AG09319 (cell line): Measurements from ENCODE around the gene PGLYRP1.
A peak's percentile ranks its signal among the peaks of the same experiment; 100 is the strongest.

Experiments
- DNase-seq: peaks from one replicate; pipeline ENCODE4 v3.0.0-alpha.2; 2010; ENCODE audit warnings: low read depth; ENCODE audit errors: extremely low read depth
- TF ChIP-seq, protein P1 (sequence below): IDR thresholded peaks from 2 replicates; pipeline ENCODE4 v1.5.1; 2011; ENCODE audit warnings: low read depth, mild to moderate bottlenecking, inconsistent platforms, low read length, moderate library complexity

The PGLYRP1 gene

DNA sequence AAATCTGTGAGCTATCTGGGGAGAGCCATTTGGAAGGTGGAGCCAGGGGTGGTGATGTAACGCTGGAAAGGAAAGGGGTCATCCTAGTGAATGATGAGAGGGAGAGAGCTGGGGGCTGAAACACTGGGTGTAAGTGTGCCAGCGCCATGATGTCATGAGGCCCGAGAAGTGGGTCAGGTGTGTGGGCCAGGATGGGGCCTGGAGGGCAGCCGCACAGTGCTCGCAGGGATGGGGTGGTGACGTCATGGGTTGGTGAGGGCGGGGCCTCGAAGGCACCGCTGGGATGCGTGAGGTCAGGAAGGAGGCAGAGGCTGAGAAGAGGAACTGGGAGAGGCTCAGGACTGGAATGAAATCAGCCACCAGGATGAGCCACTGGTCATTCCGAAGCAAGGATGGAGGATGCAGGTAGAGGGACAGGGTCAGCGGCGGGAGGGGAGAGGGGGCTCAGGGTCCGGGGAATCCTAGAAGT, 23.2 kb downstream of the PGLYRP1 start:
- no peak for DNase-seq
- TF ChIP-seq, protein P1, sequence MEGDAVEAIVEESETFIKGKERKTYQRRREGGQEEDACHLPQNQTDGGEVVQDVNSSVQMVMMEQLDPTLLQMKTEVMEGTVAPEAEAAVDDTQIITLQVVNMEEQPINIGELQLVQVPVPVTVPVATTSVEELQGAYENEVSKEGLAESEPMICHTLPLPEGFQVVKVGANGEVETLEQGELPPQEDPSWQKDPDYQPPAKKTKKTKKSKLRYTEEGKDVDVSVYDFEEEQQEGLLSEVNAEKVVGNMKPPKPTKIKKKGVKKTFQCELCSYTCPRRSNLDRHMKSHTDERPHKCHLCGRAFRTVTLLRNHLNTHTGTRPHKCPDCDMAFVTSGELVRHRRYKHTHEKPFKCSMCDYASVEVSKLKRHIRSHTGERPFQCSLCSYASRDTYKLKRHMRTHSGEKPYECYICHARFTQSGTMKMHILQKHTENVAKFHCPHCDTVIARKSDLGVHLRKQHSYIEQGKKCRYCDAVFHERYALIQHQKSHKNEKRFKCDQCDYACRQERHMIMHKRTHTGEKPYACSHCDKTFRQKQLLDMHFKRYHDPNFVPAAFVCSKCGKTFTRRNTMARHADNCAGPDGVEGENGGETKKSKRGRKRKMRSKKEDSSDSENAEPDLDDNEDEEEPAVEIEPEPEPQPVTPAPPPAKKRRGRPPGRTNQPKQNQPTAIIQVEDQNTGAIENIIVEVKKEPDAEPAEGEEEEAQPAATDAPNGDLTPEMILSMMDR, result no peak

DNA sequence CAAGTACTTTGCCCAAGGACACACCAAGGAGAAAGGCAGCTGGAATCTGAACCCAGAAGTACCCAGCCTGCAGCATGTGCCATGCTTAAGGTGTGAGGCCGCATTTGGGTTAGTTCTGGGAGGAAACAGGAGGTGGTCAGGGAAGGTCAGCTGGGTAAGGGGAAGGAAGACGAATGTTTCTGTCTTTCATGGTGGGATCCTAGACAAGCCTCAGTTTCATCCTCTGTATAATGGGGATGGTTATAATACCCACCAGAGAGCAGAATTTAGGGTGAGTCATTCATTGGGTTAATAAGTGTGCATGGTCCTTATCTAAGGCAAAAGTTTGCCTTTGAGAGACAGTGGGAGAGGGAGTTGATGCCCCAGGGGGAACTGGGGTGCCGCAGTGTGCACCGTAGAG, 24.0 kb downstream of the PGLYRP1 start:
- TF ChIP-seq, protein P1, result no peak
- DNase-seq, result no peak

DNA sequence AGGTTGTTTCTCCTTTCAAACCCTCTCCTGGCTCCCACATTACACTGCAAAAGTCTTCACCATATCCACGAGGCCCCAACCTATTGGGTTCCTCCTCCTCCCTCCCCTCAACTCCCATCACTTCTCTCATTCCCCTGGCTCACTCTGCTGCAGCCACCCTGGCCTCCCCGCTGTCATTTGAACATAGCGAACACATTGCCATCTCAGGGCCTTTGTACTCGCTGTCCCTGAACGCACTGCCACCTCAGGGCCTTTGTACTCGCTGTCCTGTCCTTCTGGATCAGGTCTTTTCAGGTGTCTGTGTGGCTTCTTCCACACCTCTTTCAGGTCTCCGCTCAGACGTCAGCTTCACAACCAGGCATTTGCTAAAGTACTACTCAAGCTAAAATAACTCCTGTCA, 25.9 kb downstream of the PGLYRP1 start:
- no peak for DNase-seq
- TF ChIP-seq, protein P1, result no peak

DNA sequence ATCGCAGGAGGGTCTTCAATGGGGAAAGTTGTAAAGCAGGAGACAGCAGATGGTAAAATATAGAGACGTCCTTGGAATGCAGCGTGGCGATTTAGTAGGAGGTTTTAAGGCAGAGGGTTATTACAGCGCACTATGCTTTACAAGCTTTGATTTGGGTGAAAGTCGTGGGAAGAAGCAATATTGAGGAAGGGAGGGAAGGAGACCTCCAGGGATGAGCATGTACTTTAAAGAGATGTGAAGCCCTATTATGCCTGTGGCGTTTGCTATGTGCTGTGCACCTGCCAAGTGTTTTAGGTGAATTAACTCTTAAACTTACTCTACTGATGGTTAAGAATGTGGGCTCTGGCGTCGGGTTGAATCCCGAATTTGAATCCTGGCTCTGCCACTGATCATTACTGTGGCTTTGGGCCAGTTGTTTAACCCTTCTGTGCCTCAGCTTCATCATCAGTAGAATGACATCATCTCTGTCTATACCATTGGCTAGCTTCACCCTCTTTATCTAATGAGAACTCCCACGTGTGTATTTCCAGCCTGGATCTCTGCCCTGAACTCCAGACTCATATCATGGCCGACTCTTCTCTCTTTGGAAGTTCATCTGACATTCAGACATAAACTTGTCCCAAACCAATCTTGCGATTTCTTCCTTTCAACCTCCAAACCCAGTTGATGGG, 27.0 kb downstream of the PGLYRP1 start:
- TF ChIP-seq, protein P1, result no peak
- DNase-seq, result no peak

DNA sequence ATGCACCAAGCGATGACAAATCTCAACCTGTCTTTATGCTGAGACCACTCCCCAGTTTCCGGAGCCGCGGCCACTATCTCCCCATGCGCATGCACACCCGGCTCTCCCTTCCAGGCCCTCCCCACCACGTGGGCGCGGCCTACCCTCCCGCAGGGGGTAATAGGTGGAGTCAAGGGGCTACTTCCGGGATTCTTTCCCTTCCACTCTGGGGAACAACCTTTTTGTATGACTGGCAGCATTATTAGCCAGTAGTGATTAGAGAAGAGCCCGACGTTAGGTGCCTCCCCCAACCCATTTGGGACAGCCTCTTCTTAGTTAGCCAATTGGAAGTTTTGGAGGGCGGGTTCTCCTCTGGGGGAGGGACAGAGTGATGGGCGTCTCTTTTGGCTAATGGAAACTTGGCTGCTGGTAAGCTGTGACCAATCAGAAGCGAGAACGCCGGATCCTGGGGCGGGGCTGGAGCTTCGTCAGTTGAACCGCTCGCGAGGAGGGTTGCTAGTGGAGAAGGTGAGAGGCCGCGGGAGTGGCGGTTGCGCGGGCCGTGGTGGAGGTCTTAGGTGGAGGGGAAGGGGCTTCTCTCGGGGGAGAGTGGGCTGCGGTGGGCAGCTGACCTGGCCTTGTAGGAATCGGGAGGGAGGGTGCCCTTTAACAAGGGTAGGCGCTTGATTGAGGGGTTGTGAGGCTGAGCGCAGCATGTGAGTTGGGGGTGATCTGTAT, 27.7 kb downstream of the PGLYRP1 start, which contains the start of gene CCDC61:
CCDC61 (plus strand) TSS at position 470 of the 717 bp plus-strand sequence. CDS start 7,552 bp downstream, outside the sequence.
- TF ChIP-seq, protein P1, result no peak
- peak; percentile 99 for DNase-seq

DNA sequence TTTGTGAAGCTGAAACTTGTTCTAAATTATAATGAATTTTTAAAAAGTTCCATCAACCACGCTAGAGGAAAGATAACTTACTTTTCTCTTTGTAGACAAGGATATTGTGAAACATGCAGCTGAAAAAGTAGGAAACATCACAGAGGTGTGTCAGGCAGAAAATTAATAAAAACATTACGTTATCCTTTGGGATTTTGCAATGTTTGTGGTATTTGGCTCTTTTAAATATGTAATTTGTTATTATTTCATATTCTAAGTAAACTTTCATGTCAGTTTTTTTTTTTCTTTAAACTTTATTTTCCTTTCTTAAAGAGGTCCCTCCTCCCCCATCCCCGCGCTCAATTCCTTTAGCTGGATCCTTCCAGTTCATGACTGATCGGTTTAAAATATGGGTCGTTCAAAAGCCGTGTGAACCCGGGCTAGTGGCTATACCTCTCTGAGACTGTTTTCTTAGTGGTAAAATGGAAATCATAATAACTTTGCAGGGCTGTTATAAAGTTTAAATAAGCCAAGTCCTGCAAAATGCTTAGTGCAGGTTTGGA, 28.3 kb downstream of the PGLYRP1 start:
- DNase-seq, result no peak
- TF ChIP-seq, protein P1, result no peak

DNA sequence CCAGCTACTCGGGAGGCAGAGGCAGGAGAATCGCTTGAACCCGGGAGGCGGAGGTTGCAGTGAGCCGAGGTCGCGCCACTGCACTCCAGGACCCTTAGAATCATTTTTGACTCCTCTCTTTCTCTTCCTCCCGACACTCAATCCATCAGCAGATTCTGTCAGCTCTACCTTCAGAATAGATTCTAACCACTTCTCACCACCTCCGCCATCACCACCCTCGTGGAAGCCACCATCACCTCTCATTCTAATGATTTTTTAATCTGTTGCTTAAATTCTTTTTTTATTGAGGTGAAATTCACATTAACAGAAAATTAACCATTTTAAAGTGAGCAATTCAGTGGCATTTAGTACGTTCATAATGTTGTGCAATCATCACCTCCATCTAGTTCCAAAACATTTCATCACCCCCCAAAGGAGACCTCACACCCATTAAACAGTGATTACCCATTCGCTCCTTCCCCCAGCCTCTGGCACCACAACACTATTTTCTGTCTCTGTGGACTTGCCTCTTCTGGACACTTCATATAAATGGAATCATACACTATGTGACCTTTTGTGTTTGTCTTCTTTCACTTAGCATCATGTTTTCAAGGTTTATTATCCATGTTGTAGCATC, 32.6 kb downstream of the PGLYRP1 start:
- no peak for DNase-seq
- TF ChIP-seq, protein P1, result no peak
